HepG2 (cell line): ENCODE results near the gene RRP36. TPM values are rescaled to one million over a fixed set of nuclear protein-coding genes. Genes with fewer than 3 reads are reported as not detected.

Source experiments
- ATRX ChIP-seq: sonication (generic); formaldehyde crosslinking; IDR thresholded peaks from 2 replicates; pipeline ENCODE4 v1.4.0; 2020; ENCODE audit warnings: missing genetic modification reagents, borderline replicate concordance
- CEBPB ChIP-seq: IDR thresholded peaks from 2 replicates; pipeline ENCODE4 v1.6.1; 2011; ENCODE audit warnings: low read depth, low read length, improper control_type of control experiment, borderline replicate concordance
- HNRNPLL ChIP-seq: fragments of 200-400 bp; formaldehyde crosslinking; IDR thresholded peaks from 2 replicates; pipeline ENCODE4 v1.6.1; 2017; ENCODE audit warnings: mild to moderate bottlenecking, low read depth, low read length; ENCODE audit not compliant: poor library complexity, severe bottlenecking
- IRF2 ChIP-seq: IDR thresholded peaks from 2 replicates; pipeline ENCODE4 v1.6.1; 2018; ENCODE audit warnings: missing genetic modification reagents, missing compliant biosample characterization
- MEIS2 ChIP-seq: sonication (generic); formaldehyde crosslinking; IDR thresholded peaks from 2 replicates; pipeline ENCODE4 v1.9.0; 2021; ENCODE audit warnings: mild to moderate bottlenecking, missing genetic modification reagents
- NFIC ChIP-seq: IDR thresholded peaks from 2 replicates; pipeline ENCODE4 v1.6.1; 2012; ENCODE audit warnings: mild to moderate bottlenecking, low read length, inconsistent platforms
- PHF20 ChIP-seq: sonication (generic); formaldehyde crosslinking; IDR thresholded peaks from 2 replicates; pipeline ENCODE4 v1.5.0; 2020; ENCODE audit warnings: mild to moderate bottlenecking, missing genetic modification reagents
- RBAK ChIP-seq: sonication (generic); formaldehyde crosslinking; IDR thresholded peaks from 2 replicates; pipeline ENCODE4 v1.5.1; 2020; ENCODE audit warnings: mild to moderate bottlenecking, missing genetic modification reagents
- TCF7L2 ChIP-seq: IDR thresholded peaks from 2 replicates; pipeline ENCODE4 v1.6.1; 2011; ENCODE audit warnings: mild to moderate bottlenecking, low read depth, low read length, moderate library complexity
- ZNF138 ChIP-seq: sonication (generic); formaldehyde crosslinking; IDR thresholded peaks from 2 replicates; pipeline ENCODE4 v1.5.0; 2020; ENCODE audit warnings: mild to moderate bottlenecking, low read depth, missing genetic modification reagents
- ZNF234 ChIP-seq: sonication (generic); formaldehyde crosslinking; conservative IDR thresholded peaks from 2 replicates; pipeline ENCODE4 v1.5.1; 2020; ENCODE audit warnings: mild to moderate bottlenecking, missing genetic modification reagents
- ZNF24 ChIP-seq: fragments of 450-650 bp; IDR thresholded peaks from 2 replicates; pipeline ENCODE4 v1.6.1; 2017; ENCODE audit warnings: antibody characterized with exemption, mild to moderate bottlenecking
- polyA plus RNA-seq, 8 experiments: library from polyadenylated mRNA; depleted of rRNA in 3 of 8; stranded (reverse) in 7 of 8; unstranded in 1 of 8; fragments of >200 nt; fragmentation: Illumina TruSeq in 4 of 8; extraction: Trizol in 4 of 8; gene quantifications; 2 replicates each; pipeline versions ENCODE4 v1.2.1 to v1.2.3, GENCODE V29; 2011 to 2016; ENCODE audit warnings: low read depth in 4 of 8, missing spikeins in 1 of 8, mixed read lengths in 1 of 8; ENCODE audit not compliant: insufficient read depth in 1 of 8
- total RNA-seq, 5 experiments: library from RNA; depleted of rRNA; stranded (reverse); fragments of >200 nt; fragmentation: Illumina TruSeq; extraction: Trizol; gene quantifications; 2 replicates each; pipeline ENCODE4 v1.2.3, GENCODE V29; 2016; ENCODE audit warnings: low read depth in 1 of 5
- TF ChIP-seq, protein P1 (sequence below): sonication (generic); formaldehyde crosslinking; IDR thresholded peaks from 2 replicates; pipeline ENCODE4 v1.4.0; 2020; ENCODE audit warnings: low read depth, mild to moderate bottlenecking, missing genetic modification reagents
- TF ChIP-seq, protein P2 (sequence below): IDR thresholded peaks from 2 replicates; pipeline ENCODE4 v1.6.1; 2016; ENCODE audit warnings: mild to moderate bottlenecking, missing biosample characterization, missing genetic modification reagents
- TF ChIP-seq, protein P3 (sequence below): sonication (generic); formaldehyde crosslinking; IDR thresholded peaks from 2 replicates; pipeline ENCODE4 v1.5.1; 2020; ENCODE audit warnings: mild to moderate bottlenecking, missing genetic modification reagents, borderline replicate concordance
- TF ChIP-seq, protein P4 (sequence below): sonication (generic); formaldehyde crosslinking; IDR thresholded peaks from 2 replicates; pipeline ENCODE4 v1.4.0; 2020; ENCODE audit warnings: mild to moderate bottlenecking, missing genetic modification reagents
- TF ChIP-seq, protein P5 (sequence below): sonication (generic); formaldehyde crosslinking; IDR thresholded peaks from 2 replicates; pipeline ENCODE4 v1.8.1; 2023; ENCODE audit warnings: mild to moderate bottlenecking, inconsistent platforms, moderate library complexity, missing genetic modification reagents, borderline replicate concordance
- TF ChIP-seq, protein P6 (sequence below): sonication (generic); formaldehyde crosslinking; IDR thresholded peaks from 2 replicates; pipeline ENCODE4 v1.4.0; 2020; ENCODE audit warnings: missing genetic modification reagents
- TF ChIP-seq, protein P7 (sequence below): sonication (generic); formaldehyde crosslinking; IDR thresholded peaks from 2 replicates; pipeline ENCODE4 v1.4.0; 2020; ENCODE audit warnings: mild to moderate bottlenecking, missing genetic modification reagents

RRP36 gene
- total and polyA plus RNA-seq, 2 of the 13 experiments (the other 11 are each of a cell fraction or from before 2014, with no cell fraction given): 29.5 to 144 TPM

DNA sequence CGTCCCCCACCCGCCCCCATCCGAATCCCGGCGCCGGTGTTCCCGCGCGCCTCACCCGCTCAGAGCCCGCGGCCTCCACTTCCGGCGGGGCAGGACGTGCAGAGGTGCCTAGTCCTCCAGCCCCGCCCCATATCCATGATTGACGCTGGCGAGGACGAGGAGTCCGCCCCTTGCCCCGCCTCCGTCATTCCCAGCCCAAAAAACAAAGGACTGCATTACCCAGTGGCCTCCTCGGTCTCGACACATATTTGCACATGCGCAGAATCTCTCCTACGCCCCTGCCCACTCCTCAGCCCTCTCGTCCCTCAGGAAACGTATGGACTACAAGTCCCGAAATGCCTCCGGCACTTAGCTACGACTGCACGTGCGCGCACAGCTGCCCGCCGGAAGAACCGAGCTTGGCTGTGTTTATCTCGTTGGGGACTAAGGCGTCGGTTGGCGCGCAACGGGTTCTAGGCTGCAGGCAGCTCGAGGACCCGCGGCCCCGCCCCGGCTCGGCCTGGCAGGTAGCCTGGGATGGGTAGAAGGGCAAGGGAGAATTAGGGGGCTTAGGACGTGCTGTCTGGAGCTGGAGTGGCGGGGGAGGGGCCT, 7.5 kb upstream of the RRP36 start, which contains the start of the genes KLHDC3 and MEA1 (continued):
- no peak for TF ChIP-seq ZNF234 (CRISPR knock-in tag)
- TF ChIP-seq, protein P1, sequence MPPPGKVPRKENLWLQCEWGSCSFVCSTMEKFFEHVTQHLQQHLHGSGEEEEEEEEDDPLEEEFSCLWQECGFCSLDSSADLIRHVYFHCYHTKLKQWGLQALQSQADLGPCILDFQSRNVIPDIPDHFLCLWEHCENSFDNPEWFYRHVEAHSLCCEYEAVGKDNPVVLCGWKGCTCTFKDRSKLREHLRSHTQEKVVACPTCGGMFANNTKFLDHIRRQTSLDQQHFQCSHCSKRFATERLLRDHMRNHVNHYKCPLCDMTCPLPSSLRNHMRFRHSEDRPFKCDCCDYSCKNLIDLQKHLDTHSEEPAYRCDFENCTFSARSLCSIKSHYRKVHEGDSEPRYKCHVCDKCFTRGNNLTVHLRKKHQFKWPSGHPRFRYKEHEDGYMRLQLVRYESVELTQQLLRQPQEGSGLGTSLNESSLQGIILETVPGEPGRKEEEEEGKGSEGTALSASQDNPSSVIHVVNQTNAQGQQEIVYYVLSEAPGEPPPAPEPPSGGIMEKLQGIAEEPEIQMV (CRISPR knock-in tag): peak; percentile 40; the same call in 1 of the 2 replicates
- TF ChIP-seq NFIC: no peak
- TF ChIP-seq, protein P2, sequence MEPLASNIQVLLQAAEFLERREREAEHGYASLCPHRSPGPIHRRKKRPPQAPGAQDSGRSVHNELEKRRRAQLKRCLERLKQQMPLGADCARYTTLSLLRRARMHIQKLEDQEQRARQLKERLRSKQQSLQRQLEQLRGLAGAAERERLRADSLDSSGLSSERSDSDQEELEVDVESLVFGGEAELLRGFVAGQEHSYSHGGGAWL (CRISPR knock-in tag): no peak
- TF ChIP-seq HNRNPLL: peak; percentile 69
- TF ChIP-seq IRF2: peak; percentile 96
- no peak for TF ChIP-seq ZNF138 (CRISPR knock-in tag)
- no peak for TF ChIP-seq CEBPB
- TF ChIP-seq, protein P3, sequence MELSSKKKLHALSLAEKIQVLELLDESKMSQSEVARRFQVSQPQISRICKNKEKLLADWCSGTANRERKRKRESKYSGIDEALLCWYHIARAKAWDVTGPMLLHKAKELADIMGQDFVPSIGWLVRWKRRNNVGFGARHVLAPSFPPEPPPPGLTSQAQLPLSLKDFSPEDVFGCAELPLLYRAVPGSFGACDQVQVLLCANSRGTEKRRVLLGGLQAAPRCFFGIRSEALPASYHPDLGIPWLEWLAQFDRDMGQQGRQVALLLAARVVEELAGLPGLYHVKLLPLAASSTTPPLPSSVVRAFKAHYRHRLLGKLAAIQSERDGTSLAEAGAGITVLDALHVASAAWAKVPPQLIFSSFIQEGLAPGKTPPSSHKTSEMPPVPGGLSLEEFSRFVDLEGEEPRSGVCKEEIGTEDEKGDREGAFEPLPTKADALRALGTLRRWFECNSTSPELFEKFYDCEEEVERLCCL (CRISPR knock-in tag): no peak
- no peak for TF ChIP-seq ZNF24
- no peak for TF ChIP-seq MEIS2
- no peak for TF ChIP-seq ATRX
- TF ChIP-seq, protein P4, sequence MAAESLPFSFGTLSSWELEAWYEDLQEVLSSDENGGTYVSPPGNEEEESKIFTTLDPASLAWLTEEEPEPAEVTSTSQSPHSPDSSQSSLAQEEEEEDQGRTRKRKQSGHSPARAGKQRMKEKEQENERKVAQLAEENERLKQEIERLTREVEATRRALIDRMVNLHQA (CRISPR knock-in tag): no peak
- TF ChIP-seq, protein P5, sequence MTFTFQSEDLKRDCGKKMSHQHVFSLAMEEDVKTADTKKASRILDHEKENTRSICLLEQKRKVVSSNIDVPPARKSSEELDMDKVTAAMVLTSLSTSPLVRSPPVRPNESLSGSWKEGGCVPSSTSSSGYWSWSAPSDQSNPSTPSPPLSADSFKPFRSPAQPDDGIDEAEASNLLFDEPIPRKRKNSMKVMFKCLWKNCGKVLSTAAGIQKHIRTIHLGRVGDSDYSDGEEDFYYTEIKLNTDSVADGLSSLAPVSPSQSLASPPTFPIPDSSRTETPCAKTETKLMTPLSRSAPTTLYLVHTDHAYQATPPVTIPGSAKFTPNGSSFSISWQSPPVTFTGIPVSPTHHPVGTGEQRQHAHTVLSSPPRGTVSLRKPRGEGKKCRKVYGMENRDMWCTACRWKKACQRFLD (CRISPR knock-in tag): 0 out of 2 replicates have a peak, but pooled peaks have one; percentile 60
- TF ChIP-seq TCF7L2: no peak
- TF ChIP-seq, protein P6, sequence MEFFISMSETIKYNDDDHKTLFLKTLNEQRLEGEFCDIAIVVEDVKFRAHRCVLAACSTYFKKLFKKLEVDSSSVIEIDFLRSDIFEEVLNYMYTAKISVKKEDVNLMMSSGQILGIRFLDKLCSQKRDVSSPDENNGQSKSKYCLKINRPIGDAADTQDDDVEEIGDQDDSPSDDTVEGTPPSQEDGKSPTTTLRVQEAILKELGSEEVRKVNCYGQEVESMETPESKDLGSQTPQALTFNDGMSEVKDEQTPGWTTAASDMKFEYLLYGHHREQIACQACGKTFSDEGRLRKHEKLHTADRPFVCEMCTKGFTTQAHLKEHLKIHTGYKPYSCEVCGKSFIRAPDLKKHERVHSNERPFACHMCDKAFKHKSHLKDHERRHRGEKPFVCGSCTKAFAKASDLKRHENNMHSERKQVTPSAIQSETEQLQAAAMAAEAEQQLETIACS (CRISPR knock-in tag): no peak
- TF ChIP-seq, protein P7, sequence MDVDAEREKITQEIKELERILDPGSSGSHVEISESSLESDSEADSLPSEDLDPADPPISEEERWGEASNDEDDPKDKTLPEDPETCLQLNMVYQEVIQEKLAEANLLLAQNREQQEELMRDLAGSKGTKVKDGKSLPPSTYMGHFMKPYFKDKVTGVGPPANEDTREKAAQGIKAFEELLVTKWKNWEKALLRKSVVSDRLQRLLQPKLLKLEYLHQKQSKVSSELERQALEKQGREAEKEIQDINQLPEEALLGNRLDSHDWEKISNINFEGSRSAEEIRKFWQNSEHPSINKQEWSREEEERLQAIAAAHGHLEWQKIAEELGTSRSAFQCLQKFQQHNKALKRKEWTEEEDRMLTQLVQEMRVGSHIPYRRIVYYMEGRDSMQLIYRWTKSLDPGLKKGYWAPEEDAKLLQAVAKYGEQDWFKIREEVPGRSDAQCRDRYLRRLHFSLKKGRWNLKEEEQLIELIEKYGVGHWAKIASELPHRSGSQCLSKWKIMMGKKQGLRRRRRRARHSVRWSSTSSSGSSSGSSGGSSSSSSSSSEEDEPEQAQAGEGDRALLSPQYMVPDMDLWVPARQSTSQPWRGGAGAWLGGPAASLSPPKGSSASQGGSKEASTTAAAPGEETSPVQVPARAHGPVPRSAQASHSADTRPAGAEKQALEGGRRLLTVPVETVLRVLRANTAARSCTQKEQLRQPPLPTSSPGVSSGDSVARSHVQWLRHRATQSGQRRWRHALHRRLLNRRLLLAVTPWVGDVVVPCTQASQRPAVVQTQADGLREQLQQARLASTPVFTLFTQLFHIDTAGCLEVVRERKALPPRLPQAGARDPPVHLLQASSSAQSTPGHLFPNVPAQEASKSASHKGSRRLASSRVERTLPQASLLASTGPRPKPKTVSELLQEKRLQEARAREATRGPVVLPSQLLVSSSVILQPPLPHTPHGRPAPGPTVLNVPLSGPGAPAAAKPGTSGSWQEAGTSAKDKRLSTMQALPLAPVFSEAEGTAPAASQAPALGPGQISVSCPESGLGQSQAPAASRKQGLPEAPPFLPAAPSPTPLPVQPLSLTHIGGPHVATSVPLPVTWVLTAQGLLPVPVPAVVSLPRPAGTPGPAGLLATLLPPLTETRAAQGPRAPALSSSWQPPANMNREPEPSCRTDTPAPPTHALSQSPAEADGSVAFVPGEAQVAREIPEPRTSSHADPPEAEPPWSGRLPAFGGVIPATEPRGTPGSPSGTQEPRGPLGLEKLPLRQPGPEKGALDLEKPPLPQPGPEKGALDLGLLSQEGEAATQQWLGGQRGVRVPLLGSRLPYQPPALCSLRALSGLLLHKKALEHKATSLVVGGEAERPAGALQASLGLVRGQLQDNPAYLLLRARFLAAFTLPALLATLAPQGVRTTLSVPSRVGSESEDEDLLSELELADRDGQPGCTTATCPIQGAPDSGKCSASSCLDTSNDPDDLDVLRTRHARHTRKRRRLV (CRISPR knock-in tag): no peak
- no peak for TF ChIP-seq PHF20 (CRISPR knock-in tag)
- TF ChIP-seq RBAK: no peak
